ENCODE measurements around the gene SNED1. TPM values are rescaled to one million over a fixed set of nuclear protein-coding genes. Genes with fewer than 3 reads are reported as not detected.

Gene SNED1
- total RNA-seq, 1 experiment from 2014 or later: 2.8 TPM

GRCh38 chr2:241110089-241110606 lies 111.7 kb downstream of the SNED1 start:
- Histone ChIP-seq H3K9me2 (ENCODE audit: insufficient read depth) (no peaks in the 10 kb centered on the region), H3K79me2 (ENCODE audit: low read depth) (no peaks in the 10 kb centered on the region), H3K4me3 (no peak overlapping the region), H2AFZ (no peak overlapping the region), H3K9me3 (ENCODE audit: insufficient read depth, low read depth) (no peaks in the 10 kb centered on the region), H3K36me3 (ENCODE audit: low read depth) (no peaks in the 10 kb centered on the region), H3F3A (ENCODE audit: insufficient read depth, low read depth) (no peaks in the 10 kb centered on the region), H3K27me3 (ENCODE audit: insufficient read depth, low read depth) (no peaks in the 10 kb centered on the region), H3K27ac (no peak overlapping the region), H4K20me1 (ENCODE audit: insufficient read depth) (no peaks in the 10 kb centered on the region), H3K4me1 (replicated peaks; ENCODE audit: insufficient read depth) (no peaks in the 10 kb centered on the region), H3K4me2 (no peak overlapping the region)
- BruUV-seq (replicated peaks): no TSS peak
- intact Hi-C loops (cut with micrococcal nuclease; ENCODE audit: unreplicated experiment): no loop called here
- no peak for DNase-seq
- CTCF ChIA-PET: no interaction called here
- TF ChIP-seq EZH2 (IDR thresholded peaks at IDR 0.05; ENCODE audit: low read depth): no peak
- TF ChIP-seq CTCF (conservative IDR thresholded peaks at IDR 0.05): no peak
- POLR2A ChIA-PET (ENCODE audit: unreplicated experiment): no interaction called here

- Histone ChIP-seq H2AFZ (no peak overlapping the region), H3K4me3 (no peak overlapping the region), H3K9me3 (ENCODE audit: insufficient read depth, low read depth) (no peaks in the 10 kb centered on the region), H3K27ac (no peak overlapping the region), H3F3A (ENCODE audit: insufficient read depth, low read depth) (no peaks in the 10 kb centered on the region), H3K27me3 (ENCODE audit: insufficient read depth, low read depth) (no peaks in the 10 kb centered on the region), H4K20me1 (ENCODE audit: insufficient read depth) (no peaks in the 10 kb centered on the region), H3K4me2 (no peak overlapping the region), H3K4me1 (replicated peaks; ENCODE audit: insufficient read depth) (no peaks in the 10 kb centered on the region), H3K36me3 (ENCODE audit: low read depth) (no peaks in the 10 kb centered on the region), H3K79me2 (ENCODE audit: low read depth) (no peaks in the 10 kb centered on the region), H3K9me2 (ENCODE audit: insufficient read depth) (no peaks in the 10 kb centered on the region)
- intact Hi-C loops (cut with micrococcal nuclease; ENCODE audit: unreplicated experiment): no loop called here
- ChIA-PET POLR2A (ENCODE audit: unreplicated experiment) (no interaction called here), CTCF (no interaction called here)
- no TSS peak for BruUV-seq (replicated peaks)
- no peak for DNase-seq
- no peak for TF ChIP-seq CTCF (conservative IDR thresholded peaks at IDR 0.05)
Observed at GRCh38 chr2:241110607-241111439, 112.4 kb downstream of the SNED1 start.

- no TSS peak for BruUV-seq (replicated peaks)
- no peak overlapping the region for H3K4me2 ChIP-seq
- intact Hi-C loops (cut with micrococcal nuclease; ENCODE audit: unreplicated experiment): no loop called here
- no peak overlapping the region for H2AFZ ChIP-seq
- H3K79me2 ChIP-seq (ENCODE audit: low read depth): no peaks in the 10 kb centered on the region
- no peak for TF ChIP-seq CTCF (conservative IDR thresholded peaks at IDR 0.05)
- TF ChIP-seq EZH2 (IDR thresholded peaks at IDR 0.05; ENCODE audit: low read depth): no peak
- H3K27me3 ChIP-seq (ENCODE audit: insufficient read depth, low read depth): no peaks in the 10 kb centered on the region
- H3K36me3 ChIP-seq (ENCODE audit: low read depth): no peaks in the 10 kb centered on the region
- no peaks in the 10 kb centered on the region for H3K9me3 ChIP-seq (ENCODE audit: insufficient read depth, low read depth)
- no peaks in the 10 kb centered on the region for H3K9me2 ChIP-seq (ENCODE audit: insufficient read depth)
- ChIA-PET CTCF (no interaction called here), POLR2A (ENCODE audit: unreplicated experiment) (no interaction called here)
- DNase-seq: no peak
- no peak overlapping the region for H3K4me3 ChIP-seq
- H3K27ac ChIP-seq: no peak overlapping the region
- H3F3A ChIP-seq (ENCODE audit: insufficient read depth, low read depth): no peaks in the 10 kb centered on the region
- no peaks in the 10 kb centered on the region for H3K4me1 ChIP-seq (replicated peaks; ENCODE audit: insufficient read depth)
- H4K20me1 ChIP-seq (ENCODE audit: insufficient read depth): no peaks in the 10 kb centered on the region
Observed at GRCh38 chr2:241111440-241111805, 113.0 kb downstream of the SNED1 start.

All from PC-9 (cell line).